SK-N-MC (cell line): Measurements from ENCODE around the gene LNP1.

ENCODE experiments used
- EZH2 ChIP-seq: fragments of 200-600 bp; sonication (generic); IDR thresholded peaks from one replicate; pipeline ENCODE4 v1.6.1; 2017; ENCODE audit warnings: antibody characterized with exemption
- POLR2AphosphoS5 ChIP-seq: IDR thresholded peaks from 2 replicates; pipeline ENCODE4 v1.6.1; 2012; ENCODE audit warnings: mild to moderate bottlenecking, low read depth, low read length, borderline replicate concordance

GRCh38 chr3:100492059-100493006, 91.0 kb downstream of the LNP1 start, which contains the start of gene TMEM45A:
- TF ChIP-seq EZH2: no peak
- TF ChIP-seq POLR2AphosphoS5: peak; percentile 81
